SK-N-SH (cell line): ENCODE results near the gene ZIC5. TPM values are rescaled to one million over a fixed set of nuclear protein-coding genes. Genes with fewer than 3 reads are reported as not detected.

Source experiments
- CTCF ChIA-PET: fragments of 300-600, 350-600 bp; formaldehyde crosslinking; extraction: SDS; loops from one replicate; lab custom pipeline; 2021; lab: Yijun Ruan, JAX
- POLR2A ChIA-PET: fragments of 350-600 bp; sonication (Branson Sonifier 250); formaldehyde crosslinking; extraction: SDS; loops from one replicate; lab custom pipeline; 2020; ENCODE audit warnings: antibody characterized with exemption, inconsistent platforms; lab: Yijun Ruan, JAX
- DNase-seq: peaks from one replicate; pipeline ENCODE4 v3.0.0; 2012
- H2AFZ ChIP-seq: fragments of 200-600 bp; sonication (generic); 2 replicates; pipeline ENCODE4 v1.8.1; 2016; ENCODE audit warnings: antibody characterized with exemption, mild to moderate bottlenecking, low read depth
- H3F3A ChIP-seq: fragments of 200-600 bp; sonication (generic); replicated peaks from 2 replicates; pipeline ENCODE3; 2016; ENCODE audit warnings: antibody characterized with exemption, mild to moderate bottlenecking; ENCODE audit not compliant: insufficient read depth
- H3K27ac ChIP-seq, 2 experiments: fragments of 200-500 bp in 1 of 2; fragments of 200-600 bp in 1 of 2; sonication (Bioruptor generic) in 1 of 2; sonication (generic), shearing (Covaris generic) in 1 of 2; 2 replicates each; pipeline versions ENCODE4 v1.5.1 to v1.6.1; 2014 to 2016; ENCODE audit warnings: low read depth in 2 of 2, inconsistent platforms in 1 of 2, low read length in 1 of 2, mild to moderate bottlenecking in 1 of 2, mixed read lengths in 1 of 2
- H3K27me3 ChIP-seq: fragments of 200-600 bp; sonication (generic), shearing (Covaris generic); 2 replicates; pipeline ENCODE4 v1.6.1; 2016; ENCODE audit warnings: mixed run types; ENCODE audit not compliant: insufficient read depth
- H3K36me3 ChIP-seq, 2 experiments: fragments of 200-500 bp in 1 of 2; fragments of 200-600 bp in 1 of 2; sonication (Bioruptor generic) in 1 of 2; sonication (generic) in 1 of 2; replicated peaks in 1 of 2; 2 replicates each; pipeline versions ENCODE3 to v1.5.1; 2014 to 2016; ENCODE audit warnings: low read length in 1 of 2, mild to moderate bottlenecking in 1 of 2; ENCODE audit not compliant: insufficient read depth in 2 of 2, control insufficient read depth in 1 of 2
- H3K4me1 ChIP-seq, 2 experiments: fragments of 200-500 bp in 1 of 2; fragments of 200-600 bp in 1 of 2; sonication (Bioruptor generic) in 1 of 2; sonication (generic), shearing (Covaris generic) in 1 of 2; 2 replicates each; pipeline versions ENCODE4 v1.5.1 to v1.6.1; 2014 to 2016; ENCODE audit warnings: low read depth in 1 of 2, low read length in 1 of 2, mixed run types in 1 of 2; ENCODE audit not compliant: insufficient read depth in 2 of 2, control insufficient read depth in 1 of 2
- H3K4me2 ChIP-seq: fragments of 200-600 bp; sonication (generic), shearing (Covaris generic); 2 replicates; pipeline ENCODE4 v1.6.1; 2017; ENCODE audit warnings: mixed run types
- H3K4me3 ChIP-seq, 2 experiments: fragments of 200-500 bp in 1 of 2; fragments of 200-600 bp in 1 of 2; sonication (Bioruptor generic) in 1 of 2; sonication (generic), shearing (Covaris generic) in 1 of 2; 2 replicates each; pipeline versions ENCODE4 v1.5.1 to v1.8.1; 2014 to 2016; ENCODE audit warnings: low read depth in 2 of 2, inconsistent platforms in 1 of 2, low read length in 1 of 2, mild to moderate bottlenecking in 1 of 2, mixed read lengths in 1 of 2, moderate library complexity in 1 of 2
- H3K79me2 ChIP-seq: fragments of 200-600 bp; sonication (generic); 2 replicates; pipeline ENCODE4 v1.8.1; 2017; ENCODE audit warnings: mild to moderate bottlenecking; ENCODE audit not compliant: insufficient read depth
- H3K9ac ChIP-seq: fragments of 200-600 bp; sonication (generic); 2 replicates; pipeline ENCODE4 v1.6.1; 2017; ENCODE audit warnings: mixed run types
- H3K9me2 ChIP-seq: fragments of 200-600 bp; sonication (generic); 2 replicates; pipeline ENCODE4 v1.6.1; 2017; ENCODE audit warnings: mixed run types
- H3K9me3 ChIP-seq: fragments of 200-600 bp; sonication (generic); 2 replicates; pipeline ENCODE4 v1.6.1; 2017; ENCODE audit warnings: mixed run types, mild to moderate bottlenecking, moderate library complexity
- H4K20me1 ChIP-seq: fragments of 200-600 bp; sonication (generic); 2 replicates; pipeline ENCODE4 v1.6.1; 2017; ENCODE audit warnings: mild to moderate bottlenecking, mixed run types; ENCODE audit not compliant: insufficient read depth
- CTCF ChIP-seq: fragments of 200-600 bp; sonication (generic); IDR thresholded peaks from 2 replicates; pipeline ENCODE4 v1.6.1; 2017; ENCODE audit warnings: antibody characterized with exemption, mild to moderate bottlenecking, moderate library complexity
- EP300 ChIP-seq, 2 experiments: IDR thresholded peaks; 2 replicates each; pipeline versions ENCODE4 v1.4.0 to v1.6.1; 2012; ENCODE audit warnings: borderline replicate concordance in 1 of 2, low read depth in 1 of 2, low read length in 1 of 2
- FOXJ3 ChIP-seq: sonication (generic); formaldehyde crosslinking; IDR thresholded peaks from 2 replicates; pipeline ENCODE4 v1.5.1; 2020; ENCODE audit warnings: mild to moderate bottlenecking, missing genetic modification reagents
- GABPA ChIP-seq: IDR thresholded peaks from 2 replicates; pipeline ENCODE4 v1.4.0; 2012; ENCODE audit warnings: low read depth, mild to moderate bottlenecking
- JUND ChIP-seq: IDR thresholded peaks from 2 replicates; pipeline ENCODE4 v1.4.0; 2012
- MEF2A ChIP-seq: IDR thresholded peaks from 2 replicates; pipeline ENCODE4 v1.4.0; 2012; ENCODE audit warnings: low read depth, borderline replicate concordance
- POLR2AphosphoS5 ChIP-seq: IDR thresholded peaks from 2 replicates; pipeline ENCODE4 v1.6.1; 2012; ENCODE audit warnings: low read depth, low read length
- RFX5 ChIP-seq: IDR thresholded peaks from 2 replicates; pipeline ENCODE4 v1.6.1; 2012; ENCODE audit warnings: mild to moderate bottlenecking, improper control_type of control experiment, low read length
- TAF1 ChIP-seq: IDR thresholded peaks from 2 replicates; pipeline ENCODE4 v1.6.1; 2012; ENCODE audit warnings: low read depth, mild to moderate bottlenecking, low read length, moderate library complexity, borderline replicate concordance
- ZBTB33 ChIP-seq: IDR thresholded peaks from 2 replicates; pipeline ENCODE4 v1.4.0; 2012; ENCODE audit warnings: low read depth, borderline replicate concordance
- WGBS: methylation state at CpG from one replicate; pipeline ENCODE4 v1.1.6; 2017; ENCODE audit warnings: low lambda C conversion rate; 5-methylcytosine and 5-hydroxymethylcytosine counted together
- polyA plus RNA-seq, 3 experiments: library from polyadenylated mRNA; depleted of rRNA; stranded (reverse); fragments of >200 nt; gene quantifications; 2 replicates each; pipeline ENCODE4 v1.2.3, GENCODE V29; 2012

Gene ZIC5
- polyA plus RNA-seq, 1 of the 3 experiments (the other 2 are of a cell fraction): not detected

- H2AFZ ChIP-seq: no peak overlapping the region
- H3K4me3 ChIP-seq: no peak overlapping the region
- TF ChIP-seq FOXJ3 (no peak), CTCF (no peak), JUND (no peak), GABPA (no peak), RFX5 (no peak), POLR2AphosphoS5 (no peak), EP300 (IDR thresholded peaks at IDR 0.05; ENCODE audit: borderline replicate concordance in 1 of 2, low read depth in 1 of 2, low read length in 1 of 2) (no peak), TAF1 (no peak)
- TF ChIP-seq, all 33 proteins: peak for 0
- peaks cover 88% of the 10 kb centered on the region for H3K27me3 ChIP-seq
- H3K4me2 ChIP-seq: no peak overlapping the region
- H3K36me3 ChIP-seq: no peaks in the 10 kb centered on the region
- DNase-seq: no peak
- no peaks in the 10 kb centered on the region for H3K79me2 ChIP-seq
- H3K27ac ChIP-seq: no peak overlapping the region
- no peaks in the 10 kb centered on the region; a peak in 1 of 4 replicates for H3K4me1 ChIP-seq
- no peaks in the 10 kb centered on the region for H3F3A ChIP-seq
- H3K9me3 ChIP-seq: no peaks in the 10 kb centered on the region
- no peak overlapping the region for H3K9ac ChIP-seq
- peaks cover 18% of the 10 kb centered on the region for H4K20me1 ChIP-seq
- H3K9me2 ChIP-seq: no peaks in the 10 kb centered on the region
- ChIA-PET CTCF (no interaction called here), POLR2A (no interaction called here)
- WGBS: 28% methylated on average over 5 of the region's 5 CpGs
These were observed 5.0 kb upstream of the ZIC5 start for GRCh38 chr13:99976575-99976974.

GRCh38 chr13:99975626-99976025, 4.1 kb upstream of the ZIC5 start:
- TF ChIP-seq ZBTB33 (no peak), MEF2A (no peak)
- peak; percentile 42 for DNase-seq
- Histone ChIP-seq H3K4me3 (no peak overlapping the region), H3K27me3 (peaks cover 93% of the 10 kb centered on the region), H3K9ac (no peak overlapping the region), H3K4me1 (no peaks in the 10 kb centered on the region; a peak in 1 of 4 replicates), H4K20me1 (peaks cover 20% of the 10 kb centered on the region), H3K9me2 (no peaks in the 10 kb centered on the region), H3K36me3 (no peaks in the 10 kb centered on the region), H3K9me3 (no peaks in the 10 kb centered on the region), H3F3A (no peaks in the 10 kb centered on the region), H3K4me2 (no peak overlapping the region), H2AFZ (no peak overlapping the region), H3K79me2 (no peaks in the 10 kb centered on the region), H3K27ac (no peak overlapping the region)
- ChIA-PET CTCF (interaction anchor here (2.1 kb wide), 1 partner anchor 319 kb away, joined by 7 read pairs; no protein-coding TSS in a partner anchor), POLR2A (no interaction called here)
- WGBS: no CpG with 5 or more reads among the region's 19 CpGs
